ENCODE data around the gene C1orf210.

DNA sequence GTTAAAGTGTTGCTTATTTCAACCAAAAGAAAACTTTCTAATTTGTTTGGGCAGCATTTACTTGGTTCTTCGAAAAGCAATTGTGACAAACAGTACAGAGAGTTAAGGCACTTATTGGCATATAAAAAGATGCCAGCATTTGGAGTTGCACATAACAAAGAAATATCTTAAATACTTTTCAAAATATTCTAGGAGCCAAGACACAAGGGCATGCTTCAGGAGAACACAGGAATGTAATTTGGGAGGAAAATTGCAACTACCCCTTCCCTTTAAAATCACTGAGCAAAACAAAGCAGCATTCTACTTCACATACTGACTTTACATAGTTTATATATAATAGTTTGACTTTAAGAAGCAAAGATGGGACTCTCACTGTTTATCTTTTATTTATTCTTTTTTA, 10.8 kb upstream of the C1orf210 start:
- no peak for TF ChIP-seq EZH2phosphoT487 (IDR thresholded peaks at IDR 0.05; ENCODE audit: insufficient read depth, low read depth)
- TF ChIP-seq EZH2 (IDR thresholded peaks at IDR 0.05; ENCODE audit: insufficient read depth, poor library complexity, severe bottlenecking), result no peak
